ENCODE measurements around the gene ATP6V0A1.

DNA sequence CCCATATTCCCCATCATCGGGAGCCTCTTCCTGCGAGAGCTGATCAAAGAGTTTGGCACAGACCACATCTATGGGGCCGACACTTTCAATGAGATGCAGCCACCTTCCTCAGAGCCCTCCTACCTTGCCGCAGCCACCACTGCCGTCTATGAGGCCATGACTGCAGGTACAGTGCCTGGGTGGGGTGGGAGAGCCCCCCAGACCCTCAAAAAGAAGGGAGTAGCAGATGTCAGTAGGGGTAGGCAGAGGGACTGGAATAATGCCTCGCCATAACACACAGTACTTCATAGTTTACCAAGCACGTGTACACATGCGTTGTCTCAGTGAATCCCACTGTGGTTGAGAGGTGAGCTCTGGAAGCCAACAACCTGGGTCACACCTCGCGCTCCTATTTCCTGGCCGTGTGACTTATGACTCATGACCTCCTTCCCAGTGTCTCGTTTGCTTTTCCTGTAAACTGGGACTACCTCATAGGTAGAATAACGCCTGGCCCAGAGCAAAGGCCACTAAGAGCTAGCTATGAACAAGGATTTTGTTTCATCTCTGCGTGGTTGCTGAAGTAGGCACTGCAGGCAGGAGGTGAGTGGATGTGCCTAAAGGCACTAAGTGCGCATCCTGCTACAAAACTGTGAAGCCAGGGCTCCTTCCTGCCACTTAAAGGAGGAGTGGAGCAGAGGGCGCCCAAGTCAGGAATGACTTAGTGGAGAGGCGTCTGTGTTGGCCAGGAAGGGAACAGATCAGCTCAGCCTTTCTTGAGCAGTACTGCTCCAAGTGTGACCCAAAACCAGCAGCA lies 82.6 kb downstream of the ATP6V0A1 start:
- TF ChIP-seq, protein P1, sequence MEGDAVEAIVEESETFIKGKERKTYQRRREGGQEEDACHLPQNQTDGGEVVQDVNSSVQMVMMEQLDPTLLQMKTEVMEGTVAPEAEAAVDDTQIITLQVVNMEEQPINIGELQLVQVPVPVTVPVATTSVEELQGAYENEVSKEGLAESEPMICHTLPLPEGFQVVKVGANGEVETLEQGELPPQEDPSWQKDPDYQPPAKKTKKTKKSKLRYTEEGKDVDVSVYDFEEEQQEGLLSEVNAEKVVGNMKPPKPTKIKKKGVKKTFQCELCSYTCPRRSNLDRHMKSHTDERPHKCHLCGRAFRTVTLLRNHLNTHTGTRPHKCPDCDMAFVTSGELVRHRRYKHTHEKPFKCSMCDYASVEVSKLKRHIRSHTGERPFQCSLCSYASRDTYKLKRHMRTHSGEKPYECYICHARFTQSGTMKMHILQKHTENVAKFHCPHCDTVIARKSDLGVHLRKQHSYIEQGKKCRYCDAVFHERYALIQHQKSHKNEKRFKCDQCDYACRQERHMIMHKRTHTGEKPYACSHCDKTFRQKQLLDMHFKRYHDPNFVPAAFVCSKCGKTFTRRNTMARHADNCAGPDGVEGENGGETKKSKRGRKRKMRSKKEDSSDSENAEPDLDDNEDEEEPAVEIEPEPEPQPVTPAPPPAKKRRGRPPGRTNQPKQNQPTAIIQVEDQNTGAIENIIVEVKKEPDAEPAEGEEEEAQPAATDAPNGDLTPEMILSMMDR (IDR thresholded peaks at IDR 0.05), result no peak
- TF ChIP-seq POLR2A (IDR thresholded peaks at IDR 0.05), result no peak
